NCI-H2196 (cell line): Measurements from ENCODE around the gene MSH6.

Experiments used
- DNase-seq: peaks from one replicate; lab custom pipeline; 2025; ENCODE audit not compliant: unreplicated experiment; lab: John Stamatoyannopoulos, UW

Gene MSH6

GRCh38 chr2:47782671-47783485 is at the start of gene MSH6:
Gene MSH6 (plus strand): TSS chr2:47783145. CDS start chr2:47783234, 89 bp downstream.
- DNase-seq: peak; percentile 91

GRCh38 chr2:47735136-47735869 is 47.6 kb upstream of the MSH6 start:
- DNase-seq: no peak

DNA sequence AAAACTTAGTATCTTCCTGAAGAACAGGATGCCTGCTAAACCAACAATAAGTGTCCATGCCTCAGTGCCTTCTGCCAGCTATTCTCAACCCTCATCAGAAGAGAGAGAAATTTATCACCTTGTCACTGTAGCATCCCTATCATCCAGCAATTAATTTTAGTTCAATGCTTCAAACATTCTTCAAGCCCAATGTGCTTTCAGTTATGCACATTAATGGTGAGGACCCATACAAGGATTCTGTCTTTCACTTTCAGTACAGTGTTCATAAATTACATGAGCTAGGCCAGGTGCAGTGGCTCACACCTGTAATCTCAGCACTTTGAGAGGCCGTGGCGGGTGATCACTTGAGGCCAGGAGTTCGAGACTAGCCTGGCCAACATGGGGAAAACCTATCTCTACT is 47.0 kb upstream of the MSH6 start:
- DNase-seq: no peak

GRCh38 chr2:47737191-47737975 is 45.6 kb upstream of the MSH6 start:
- no peak for DNase-seq

GRCh38 chr2:47738331-47738730 is 44.6 kb upstream of the MSH6 start:
- DNase-seq: no peak

DNA sequence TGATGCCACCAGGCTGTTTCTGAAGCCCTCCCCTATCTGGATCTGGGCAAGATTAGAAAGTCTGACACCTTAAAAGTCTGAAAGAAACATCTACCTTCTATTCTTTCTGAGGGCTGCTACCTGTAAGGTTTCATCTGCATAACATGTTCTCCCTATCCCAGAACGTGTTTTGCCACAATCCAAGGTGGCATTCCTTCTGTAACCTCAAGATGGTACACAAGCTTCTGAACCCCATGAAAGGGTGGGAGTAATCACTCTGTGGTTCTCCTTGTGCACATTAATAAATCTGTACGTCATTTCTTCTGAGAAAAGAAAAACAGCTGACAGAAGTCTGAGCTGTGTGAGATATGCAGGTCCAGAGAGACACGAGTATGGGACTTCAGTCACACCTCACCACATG is 41.8 kb upstream of the MSH6 start:
- DNase-seq: no peak

DNA sequence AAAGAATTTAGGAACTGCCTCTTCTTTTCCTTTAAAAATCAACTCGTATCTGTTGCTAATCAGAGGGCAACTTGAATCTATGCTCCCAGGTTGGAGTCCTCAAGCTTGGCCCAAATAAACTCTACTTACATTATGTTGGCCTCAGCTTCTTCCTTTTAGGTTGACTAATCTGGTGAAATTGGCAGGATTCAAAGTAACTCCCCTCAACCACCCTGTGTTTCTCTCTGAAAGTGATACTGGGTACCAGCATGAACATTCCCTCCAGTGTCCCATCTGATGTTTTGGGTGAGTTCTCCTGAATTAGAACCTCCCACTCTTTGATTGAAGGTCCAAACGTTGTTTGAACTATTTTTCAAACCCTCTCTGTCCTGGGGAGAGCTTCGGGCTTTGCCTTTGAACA is 41.3 kb upstream of the MSH6 start:
- no peak for DNase-seq

- no peak for DNase-seq
Measured at GRCh38 chr2:47744074-47744473, 38.9 kb upstream of the MSH6 start.

DNA sequence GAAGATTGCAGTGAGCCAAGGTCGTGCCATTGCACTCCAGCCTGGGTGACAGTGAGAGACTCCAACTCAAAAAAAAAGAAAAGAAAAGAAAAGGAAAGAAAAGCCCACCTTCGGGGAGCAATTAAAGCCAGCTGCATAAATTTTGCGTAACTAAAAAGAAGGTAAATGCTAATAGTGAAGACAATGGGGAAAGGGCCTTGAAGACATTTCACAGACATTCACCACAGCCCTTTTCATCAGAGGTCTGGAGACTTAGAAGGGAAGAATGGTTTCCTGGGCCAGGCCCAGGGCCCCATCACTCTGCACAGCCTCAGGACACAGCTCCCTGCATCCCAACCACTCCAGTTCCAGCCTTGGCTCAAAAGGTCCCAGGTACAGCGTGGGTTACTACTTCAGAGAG is 35.1 kb upstream of the MSH6 start:
- no peak for DNase-seq

DNA sequence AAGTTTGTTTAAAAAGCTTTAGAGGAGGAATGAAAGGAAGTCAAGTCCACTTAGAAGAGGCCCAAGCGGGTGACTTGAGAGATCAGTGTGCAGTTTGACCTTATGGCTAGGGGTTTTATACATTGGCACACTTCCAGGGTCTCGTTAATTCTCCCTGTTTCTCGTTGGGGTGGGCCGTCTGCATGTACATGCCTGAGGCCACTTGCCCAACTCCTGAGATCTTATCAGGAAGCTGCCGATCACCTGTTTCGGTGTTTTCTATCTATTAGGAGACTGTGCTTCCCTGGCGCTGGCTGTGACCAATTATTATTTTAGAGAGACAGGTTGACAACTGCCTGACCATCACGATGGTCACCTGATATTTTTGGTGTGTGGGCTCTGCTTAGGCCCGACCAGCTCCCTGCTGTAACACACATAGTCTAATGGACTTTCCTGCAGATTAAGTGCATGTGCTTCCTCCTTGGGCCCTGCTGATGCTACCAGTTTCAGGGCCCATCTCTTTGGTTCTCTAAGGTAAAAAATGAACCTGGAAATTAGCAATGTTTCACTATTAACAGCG is 31.0 kb upstream of the MSH6 start:
- no peak for DNase-seq

DNA sequence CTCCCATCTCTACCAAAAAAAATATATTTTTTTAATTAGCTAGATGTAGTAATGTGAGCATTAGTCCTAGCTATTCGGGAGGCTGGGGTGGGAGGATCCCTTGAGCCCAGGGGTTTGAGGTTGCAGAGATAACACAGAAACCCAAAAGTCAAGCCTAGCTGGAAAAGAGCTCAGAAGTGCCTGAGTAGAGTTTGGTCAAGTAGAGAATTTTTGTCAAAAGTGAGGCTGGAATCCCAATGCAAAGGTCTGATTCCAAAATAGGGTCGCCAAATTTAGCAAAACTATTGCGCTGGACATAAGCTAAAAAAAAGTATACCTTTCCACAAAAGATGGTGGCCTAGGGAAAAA is 15.5 kb upstream of the MSH6 start:
- no peak for DNase-seq

DNA sequence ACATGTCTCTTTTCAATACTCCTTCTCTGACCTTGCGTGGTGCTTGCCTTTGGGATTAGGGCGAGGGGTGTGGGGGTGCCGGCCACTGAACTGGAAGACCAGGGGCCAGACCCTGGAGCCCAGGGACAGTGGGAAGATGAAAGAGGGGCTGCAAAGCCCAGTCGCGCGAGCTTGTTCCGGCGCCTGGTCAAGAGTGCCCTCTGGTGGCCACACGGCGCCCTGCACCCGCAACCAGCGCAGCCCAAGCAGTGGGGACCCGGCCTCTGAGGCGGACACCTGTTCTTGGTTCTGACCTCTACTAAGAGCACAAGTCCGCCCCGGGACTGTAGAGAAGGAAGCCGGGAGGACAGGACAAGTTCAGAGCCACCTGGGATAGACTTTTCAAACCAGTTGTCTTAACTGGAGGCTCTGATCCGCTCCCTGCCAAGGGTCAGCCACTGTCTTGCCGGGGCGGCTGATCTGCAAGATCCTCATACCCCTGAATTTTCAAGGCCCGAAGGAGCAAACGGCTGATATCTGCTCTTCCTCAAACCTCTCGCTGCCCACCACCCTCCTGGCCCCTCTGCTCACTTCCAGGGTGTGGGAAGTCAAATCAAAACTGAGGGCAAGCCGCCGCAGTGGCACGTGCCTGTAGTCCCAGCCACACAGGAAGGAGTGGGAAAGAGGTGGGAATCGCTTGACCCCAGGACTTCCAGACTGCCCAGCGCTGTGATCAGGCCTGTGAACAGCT is 14.9 kb upstream of the MSH6 start:
- peak; percentile 70 for DNase-seq

GRCh38 chr2:47769318-47769717 is 13.6 kb upstream of the MSH6 start:
- no peak for DNase-seq

GRCh38 chr2:47771211-47771610 is 11.7 kb upstream of the MSH6 start:
- peak; percentile 36 for DNase-seq

DNA sequence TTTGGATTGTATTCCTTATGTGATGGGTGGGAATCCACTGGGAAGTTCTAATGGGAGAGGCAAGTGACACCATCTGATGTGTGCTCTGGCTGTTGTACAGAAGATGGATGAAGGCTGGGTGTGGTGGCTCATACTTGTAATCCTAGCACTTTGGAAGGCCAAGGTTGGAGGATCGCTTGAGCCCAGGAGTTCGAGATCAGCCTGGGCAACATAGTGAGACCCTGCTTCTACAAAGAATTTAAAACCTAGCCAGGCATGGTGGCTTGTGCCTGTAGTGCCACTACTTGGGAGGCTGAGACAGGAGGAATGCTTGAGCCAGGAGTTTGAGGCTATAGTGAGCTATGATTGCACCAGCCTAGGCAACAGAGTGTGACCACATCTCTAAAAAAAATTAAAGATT is 10.6 kb upstream of the MSH6 start:
- DNase-seq: no peak

GRCh38 chr2:47774567-47774966 is 8.4 kb upstream of the MSH6 start:
- DNase-seq: no peak

- no peak for DNase-seq
Measured at GRCh38 chr2:47777277-47777937, 5.5 kb upstream of the MSH6 start.

DNA sequence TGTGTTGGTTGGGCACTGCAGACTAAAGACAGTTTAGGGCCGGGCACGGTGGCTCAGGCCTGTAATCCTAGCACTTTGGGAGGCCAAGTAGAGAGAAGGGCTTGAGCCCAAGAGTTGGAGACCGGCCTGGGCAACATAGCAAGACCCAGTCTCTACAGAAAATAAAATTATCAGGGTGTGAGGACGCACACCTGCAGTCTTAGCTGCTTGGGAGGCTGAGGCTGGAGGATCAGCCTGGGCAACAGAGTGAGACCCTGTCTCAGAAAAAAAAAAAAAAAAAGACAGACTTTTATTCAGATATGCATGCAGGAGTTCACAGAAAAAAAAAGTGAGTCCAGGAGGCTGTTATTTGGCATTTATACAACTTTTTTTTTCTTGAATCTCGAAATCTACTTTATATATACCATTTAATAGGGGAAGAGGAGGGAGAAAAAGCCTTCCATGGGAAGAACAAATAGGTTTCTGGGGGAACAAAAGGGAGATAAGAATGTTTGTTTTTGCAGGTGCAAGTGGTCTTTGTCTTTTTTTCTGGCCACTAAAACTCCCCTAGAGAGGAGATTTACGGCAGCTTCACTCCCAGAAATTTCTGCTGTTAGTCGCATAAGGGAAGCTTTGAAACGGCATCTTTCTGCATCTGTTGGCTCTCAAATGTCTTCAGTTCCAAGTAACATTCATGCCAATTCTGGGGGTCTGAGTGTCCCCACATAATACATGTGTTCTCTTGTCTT is 4.1 kb upstream of the MSH6 start:
- no peak for DNase-seq

DNA sequence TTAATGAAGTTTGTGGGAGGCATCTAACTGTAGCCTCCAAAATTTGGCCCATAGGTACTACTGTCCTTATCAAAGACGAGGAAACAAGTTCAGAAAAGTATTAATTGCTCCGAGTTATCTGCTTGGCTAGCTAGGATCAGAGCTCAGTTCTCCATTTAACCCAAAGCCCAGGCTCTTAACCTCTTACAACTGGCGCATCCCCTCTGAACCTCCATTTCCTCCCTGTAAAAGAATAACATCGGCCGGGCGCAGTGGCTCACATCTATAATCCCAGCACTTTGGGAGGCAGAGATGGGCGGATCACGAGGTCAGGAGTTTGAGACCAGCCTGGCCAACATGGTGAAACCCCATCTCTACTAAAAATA is 3.5 kb upstream of the MSH6 start:
- no peak for DNase-seq

GRCh38 chr2:47782381-47782670 is 619 bp upstream of the MSH6 start:
- DNase-seq: no peak
